KMS-11 (cell line): ENCODE results near the gene OXT.

Experiments used
- H2AFZ ChIP-seq: fragments of 200-600 bp; sonication (generic); 2 replicates; pipeline ENCODE4 v1.6.1; 2016; ENCODE audit warnings: antibody characterized with exemption, mixed run types, low read depth
- H3K27ac ChIP-seq: fragments of 200-600 bp; sonication (generic); 2 replicates; pipeline ENCODE4 v1.6.1; 2016; ENCODE audit warnings: mild to moderate bottlenecking, mixed run types
- H3K27me3 ChIP-seq: fragments of 200-600 bp; sonication (generic); 2 replicates; pipeline ENCODE4 v1.6.1; 2017; ENCODE audit warnings: mild to moderate bottlenecking, low read depth, mixed run types, moderate library complexity; ENCODE audit not compliant: insufficient read depth
- H3K36me3 ChIP-seq: fragments of 200-600 bp; sonication (generic); 2 replicates; pipeline ENCODE4 v1.6.1; 2017; ENCODE audit warnings: mild to moderate bottlenecking, mixed run types; ENCODE audit not compliant: insufficient read depth
- H3K4me1 ChIP-seq: fragments of 200-600 bp; sonication (generic); 2 replicates; pipeline ENCODE4 v1.6.1; 2016; ENCODE audit warnings: mild to moderate bottlenecking, low read depth, mixed run types; ENCODE audit not compliant: poor library complexity, severe bottlenecking
- H3K4me2 ChIP-seq: fragments of 200-600 bp; sonication (generic); 2 replicates; pipeline ENCODE4 v1.7.0; 2016; ENCODE audit warnings: mild to moderate bottlenecking, mixed run types
- H3K4me3 ChIP-seq: fragments of 200-600 bp; sonication (generic); IDR thresholded peaks from 2 replicates; pipeline ENCODE4 v1.6.1; 2017; ENCODE audit warnings: low read depth, low read length, mixed read lengths; ENCODE audit not compliant: insufficient read depth
- H3K79me2 ChIP-seq: fragments of 200-600 bp; sonication (generic); 2 replicates; pipeline ENCODE4 v1.6.1; 2016; ENCODE audit warnings: low read depth, mixed run types; ENCODE audit not compliant: insufficient read depth
- H3K9ac ChIP-seq: fragments of 200-600 bp; sonication (generic); 2 replicates; pipeline ENCODE4 v1.6.1; 2016; ENCODE audit warnings: mild to moderate bottlenecking, mixed run types
- H4K20me1 ChIP-seq: fragments of 200-600 bp; sonication (generic); 2 replicates; pipeline ENCODE4 v1.6.1; 2016; ENCODE audit warnings: mild to moderate bottlenecking, mixed run types; ENCODE audit not compliant: insufficient read depth
- CTCF ChIP-seq: fragments of 200-600 bp; sonication (generic); conservative IDR thresholded peaks from 2 replicates; pipeline ENCODE4 v1.6.1; 2017; ENCODE audit warnings: low read depth, mild to moderate bottlenecking, antibody characterized with exemption, low read length, moderate library complexity, mixed read lengths

The OXT gene

DNA sequence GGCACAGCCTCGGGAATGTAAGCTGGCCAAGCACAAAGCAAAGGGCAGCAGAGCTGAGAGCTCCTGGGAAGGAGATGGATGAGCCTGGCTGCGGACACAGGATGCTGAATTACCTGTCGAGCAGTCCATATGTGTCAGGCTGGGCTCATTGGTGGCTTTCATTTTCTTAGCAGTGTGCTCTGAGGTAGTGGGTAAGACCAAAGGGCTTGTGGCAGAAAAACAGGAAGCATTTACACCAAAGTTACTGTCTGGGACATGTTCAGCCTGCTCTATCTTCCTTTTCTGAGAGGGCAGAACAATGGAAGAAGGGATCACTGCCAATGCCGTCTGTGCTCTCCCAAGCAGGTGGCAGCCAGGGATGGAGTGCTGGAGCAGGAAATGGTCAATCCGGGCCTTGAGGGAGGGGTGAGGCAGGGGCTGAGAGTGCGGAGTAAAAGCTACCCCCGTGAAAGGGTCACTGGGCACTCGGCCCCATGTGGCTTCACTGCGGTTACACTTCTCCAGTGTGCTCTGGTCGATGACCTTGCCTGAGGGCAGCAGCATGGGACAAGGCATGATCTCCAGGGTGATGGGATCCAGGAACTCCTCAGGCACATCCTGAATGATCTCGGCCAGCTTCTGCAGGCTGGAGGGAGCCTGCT is 50.0 kb downstream of the OXT start:
- H3K27me3 ChIP-seq = no peaks in the 10 kb centered on the region
- H3K27ac ChIP-seq = no peak overlapping the region
- no peak overlapping the region for H3K4me2 ChIP-seq
- no peak for TF ChIP-seq CTCF
- no peaks in the 10 kb centered on the region for H3K79me2 ChIP-seq
- no peaks in the 10 kb centered on the region for H4K20me1 ChIP-seq
- no peaks in the 10 kb centered on the region for H3K36me3 ChIP-seq
- peaks cover 8% of the 10 kb centered on the region for H3K4me1 ChIP-seq
- no peak overlapping the region for H3K9ac ChIP-seq
- H2AFZ ChIP-seq = no peak overlapping the region
- H3K4me3 ChIP-seq = no peak overlapping the region
